ENCODE data around the gene RNASE12.
"Not testable (repeated sequence)": the region's sequence is repeated elsewhere in the genome, so short reads cannot be mapped to it uniquely, and the experiment has no call there.

The RNASE12 gene

GRCh38 chr14:20591235-20591634, at the start of gene RNASE12:
Gene RNASE12 (minus strand): TSS chr14:20591376. CDS start chr14:20590723, 653 bp downstream.
- no peak for DNase-seq

- peak in 13 of 58 donors; percentile 4 to 49 (median 16) for DNase-seq
Measured at GRCh38 chr14:20632831-20633691, 41.9 kb upstream of the RNASE12 start.

GRCh38 chr14:20632448-20632830, 41.3 kb upstream of the RNASE12 start:
- DNase-seq = peak in 2 of 58 donors; percentile 39 to 46

GRCh38 chr14:20631880-20632389, 40.8 kb upstream of the RNASE12 start:
- DNase-seq = peak in 21 of 58 donors; percentile 3 to 71 (median 22)

GRCh38 chr14:20631023-20631879, 40.1 kb upstream of the RNASE12 start:
- DNase-seq = peak in 19 of 58 donors; percentile 3 to 56 (median 27)

- DNase-seq = peak in 7 of 58 donors; percentile 2 to 25 (median 11)
Measured at GRCh38 chr14:20630340-20631022, 39.3 kb upstream of the RNASE12 start.

GRCh38 chr14:20628063-20628854, 37.1 kb upstream of the RNASE12 start:
- no peak for DNase-seq

GRCh38 chr14:20627346-20628027, 36.3 kb upstream of the RNASE12 start:
- no peak for DNase-seq

GRCh38 chr14:20626274-20626673, 35.1 kb upstream of the RNASE12 start:
- DNase-seq = no peak

- peak in 1 of 58 donors; percentile 20 for DNase-seq
Measured at GRCh38 chr14:20624495-20625070, 33.4 kb upstream of the RNASE12 start.

GRCh38 chr14:20623798-20624197, 32.6 kb upstream of the RNASE12 start:
- DNase-seq = no peak

GRCh38 chr14:20622816-20623291, 31.7 kb upstream of the RNASE12 start:
- DNase-seq = no peak

GRCh38 chr14:20620798-20621478, 29.8 kb upstream of the RNASE12 start:
- no peak for DNase-seq

- not testable (repeated sequence) for DNase-seq
Measured at GRCh38 chr14:20619688-20620087, 28.5 kb upstream of the RNASE12 start.

GRCh38 chr14:20618271-20618749, 27.1 kb upstream of the RNASE12 start:
- DNase-seq = no peak

GRCh38 chr14:20617138-20618003, 26.2 kb upstream of the RNASE12 start:
- DNase-seq = no peak

- DNase-seq = no peak
Measured at GRCh38 chr14:20615996-20616395, 24.8 kb upstream of the RNASE12 start.
